Measurements from ENCODE around the gene CHST13.

The CHST13 gene

GRCh38 chr3:126485176-126485897, 38.6 kb upstream of the CHST13 start:
- H3K27ac Mint-ChIP-seq, result no peak overlapping the region
- H3K36me3 Mint-ChIP-seq (ENCODE audit: low read depth), result no peaks in the 10 kb centered on the region
- H3K4me3 Mint-ChIP-seq, result no peak overlapping the region
- TF ChIP-seq, protein P1, sequence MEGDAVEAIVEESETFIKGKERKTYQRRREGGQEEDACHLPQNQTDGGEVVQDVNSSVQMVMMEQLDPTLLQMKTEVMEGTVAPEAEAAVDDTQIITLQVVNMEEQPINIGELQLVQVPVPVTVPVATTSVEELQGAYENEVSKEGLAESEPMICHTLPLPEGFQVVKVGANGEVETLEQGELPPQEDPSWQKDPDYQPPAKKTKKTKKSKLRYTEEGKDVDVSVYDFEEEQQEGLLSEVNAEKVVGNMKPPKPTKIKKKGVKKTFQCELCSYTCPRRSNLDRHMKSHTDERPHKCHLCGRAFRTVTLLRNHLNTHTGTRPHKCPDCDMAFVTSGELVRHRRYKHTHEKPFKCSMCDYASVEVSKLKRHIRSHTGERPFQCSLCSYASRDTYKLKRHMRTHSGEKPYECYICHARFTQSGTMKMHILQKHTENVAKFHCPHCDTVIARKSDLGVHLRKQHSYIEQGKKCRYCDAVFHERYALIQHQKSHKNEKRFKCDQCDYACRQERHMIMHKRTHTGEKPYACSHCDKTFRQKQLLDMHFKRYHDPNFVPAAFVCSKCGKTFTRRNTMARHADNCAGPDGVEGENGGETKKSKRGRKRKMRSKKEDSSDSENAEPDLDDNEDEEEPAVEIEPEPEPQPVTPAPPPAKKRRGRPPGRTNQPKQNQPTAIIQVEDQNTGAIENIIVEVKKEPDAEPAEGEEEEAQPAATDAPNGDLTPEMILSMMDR (IDR thresholded peaks at IDR 0.05; ENCODE audit: unreplicated experiment in 3 of 3), result no peak
- peaks cover 35% of the 10 kb centered on the region for H3K4me1 Mint-ChIP-seq
- no peaks in the 10 kb centered on the region for H3K9me3 Mint-ChIP-seq
- H3K27me3 Mint-ChIP-seq (ENCODE audit: low read depth), result peaks cover 7% of the 10 kb centered on the region

DNA sequence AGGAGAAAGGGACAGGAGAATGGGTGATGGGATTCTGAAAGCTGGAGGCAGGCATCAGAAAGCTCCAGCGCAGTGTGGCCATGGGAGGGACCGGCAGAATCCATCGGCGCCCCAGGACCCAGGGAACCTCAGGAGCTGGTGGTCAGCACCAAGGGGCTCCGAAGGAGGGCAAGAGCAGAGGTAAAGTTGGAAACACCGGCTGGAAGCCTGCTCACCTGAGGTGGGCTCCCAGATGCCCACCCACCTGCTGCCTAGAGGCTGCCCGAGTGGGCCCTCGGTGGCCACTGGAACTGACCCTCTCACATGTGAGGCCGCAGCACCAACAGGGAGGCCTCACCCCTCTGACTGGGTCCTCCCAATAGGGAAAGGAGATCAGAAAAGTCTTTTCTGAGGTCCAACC, 38.0 kb upstream of the CHST13 start:
- Mint-ChIP-seq H3K27ac (no peak overlapping the region), H3K4me3 (no peak overlapping the region), H3K4me1 (peaks cover 31% of the 10 kb centered on the region), H3K9me3 (no peaks in the 10 kb centered on the region), H3K27me3 (ENCODE audit: low read depth) (peaks cover 7% of the 10 kb centered on the region), H3K36me3 (ENCODE audit: low read depth) (no peaks in the 10 kb centered on the region)
- TF ChIP-seq, protein P1 (IDR thresholded peaks at IDR 0.05; ENCODE audit: unreplicated experiment in 3 of 3), result no peak

DNA sequence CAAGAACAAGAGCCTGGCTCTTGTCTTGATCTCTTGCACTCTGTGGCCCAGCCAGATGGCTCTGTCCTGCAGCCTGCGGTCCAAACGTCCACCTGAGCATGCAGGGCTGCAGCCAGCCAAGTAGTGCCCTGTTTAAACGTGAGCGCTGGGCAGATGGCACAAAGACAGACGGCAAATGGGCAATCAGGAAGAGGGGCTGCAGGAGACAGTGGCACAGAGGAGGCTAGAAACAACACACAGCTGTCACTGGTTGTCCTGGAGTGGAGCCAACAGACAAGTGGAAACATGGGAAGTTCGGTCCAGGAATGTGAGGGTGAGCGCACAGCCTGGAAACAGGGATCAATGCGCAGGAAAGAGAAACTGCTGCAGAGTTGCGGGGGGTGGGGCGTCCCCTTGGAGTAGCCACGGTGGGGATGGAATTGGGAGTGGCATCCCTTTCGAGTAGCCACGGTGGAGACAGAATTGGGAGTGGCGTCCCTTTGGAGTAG, 37.6 kb upstream of the CHST13 start:
- Mint-ChIP-seq H3K4me1 (peaks cover 27% of the 10 kb centered on the region), H3K4me3 (no peak overlapping the region), H3K9me3 (no peaks in the 10 kb centered on the region), H3K36me3 (ENCODE audit: low read depth) (no peaks in the 10 kb centered on the region), H3K27me3 (ENCODE audit: low read depth) (peaks cover 7% of the 10 kb centered on the region), H3K27ac (no peak overlapping the region)
- TF ChIP-seq, protein P1 (IDR thresholded peaks at IDR 0.05; ENCODE audit: unreplicated experiment in 3 of 3), result no peak

DNA sequence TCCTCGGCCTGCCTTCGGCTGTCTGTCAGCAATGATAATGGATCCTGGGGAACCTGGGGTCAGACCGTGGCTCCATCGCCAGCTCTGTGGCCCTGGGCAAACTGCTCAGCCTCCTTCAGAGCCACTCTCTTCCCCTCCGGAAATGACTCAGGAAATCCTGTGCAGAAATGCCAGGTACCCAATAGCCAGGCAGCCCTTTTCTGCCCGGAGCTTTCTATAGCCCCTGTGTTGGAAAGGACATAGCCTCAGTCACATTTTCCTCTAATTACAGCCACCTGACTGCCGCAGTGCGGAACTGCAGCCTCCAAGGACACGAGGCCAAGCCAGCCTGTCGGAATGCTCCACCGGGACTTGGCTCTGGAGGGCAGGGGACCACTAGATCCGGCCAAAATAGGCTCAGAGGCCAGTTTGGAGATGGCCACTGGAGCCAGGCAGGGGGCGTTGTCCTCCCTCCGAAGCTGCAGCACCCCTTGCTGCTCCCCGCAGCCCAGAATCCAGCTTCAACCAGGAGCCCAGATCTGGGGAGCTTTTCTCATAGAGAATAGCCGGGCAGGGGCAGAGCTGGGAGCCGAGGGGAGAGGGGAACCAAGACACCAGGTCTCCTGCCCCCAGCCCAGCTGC, 36.7 kb upstream of the CHST13 start:
- H3K9me3 Mint-ChIP-seq, result no peaks in the 10 kb centered on the region
- no peak overlapping the region for H3K4me3 Mint-ChIP-seq
- H3K27me3 Mint-ChIP-seq (ENCODE audit: low read depth), result peaks cover 11% of the 10 kb centered on the region
- H3K36me3 Mint-ChIP-seq (ENCODE audit: low read depth), result no peaks in the 10 kb centered on the region
- no peak overlapping the region for H3K27ac Mint-ChIP-seq
- H3K4me1 Mint-ChIP-seq, result peaks cover 21% of the 10 kb centered on the region
- TF ChIP-seq, protein P1 (IDR thresholded peaks at IDR 0.05; ENCODE audit: unreplicated experiment in 3 of 3), result peak in 1 of 3 experiments; percentile 10

- Mint-ChIP-seq H3K27ac (no peak overlapping the region), H3K36me3 (ENCODE audit: low read depth) (no peaks in the 10 kb centered on the region), H3K27me3 (ENCODE audit: low read depth) (peaks cover 11% of the 10 kb centered on the region), H3K4me3 (no peak overlapping the region), H3K4me1 (peaks cover 21% of the 10 kb centered on the region), H3K9me3 (no peaks in the 10 kb centered on the region)
- TF ChIP-seq, protein P1 (IDR thresholded peaks at IDR 0.05; ENCODE audit: unreplicated experiment in 3 of 3), result no peak
These were observed 35.8 kb upstream of the CHST13 start for GRCh38 chr3:126488185-126488584.
